Measurements from ENCODE around the gene ANO10. TPM values are rescaled to one million over a fixed set of nuclear protein-coding genes. Genes with fewer than 3 reads are reported as not detected.

ANO10 gene
- total RNA-seq, 1 experiment from 2014 or later, result 8.5 TPM

DNA sequence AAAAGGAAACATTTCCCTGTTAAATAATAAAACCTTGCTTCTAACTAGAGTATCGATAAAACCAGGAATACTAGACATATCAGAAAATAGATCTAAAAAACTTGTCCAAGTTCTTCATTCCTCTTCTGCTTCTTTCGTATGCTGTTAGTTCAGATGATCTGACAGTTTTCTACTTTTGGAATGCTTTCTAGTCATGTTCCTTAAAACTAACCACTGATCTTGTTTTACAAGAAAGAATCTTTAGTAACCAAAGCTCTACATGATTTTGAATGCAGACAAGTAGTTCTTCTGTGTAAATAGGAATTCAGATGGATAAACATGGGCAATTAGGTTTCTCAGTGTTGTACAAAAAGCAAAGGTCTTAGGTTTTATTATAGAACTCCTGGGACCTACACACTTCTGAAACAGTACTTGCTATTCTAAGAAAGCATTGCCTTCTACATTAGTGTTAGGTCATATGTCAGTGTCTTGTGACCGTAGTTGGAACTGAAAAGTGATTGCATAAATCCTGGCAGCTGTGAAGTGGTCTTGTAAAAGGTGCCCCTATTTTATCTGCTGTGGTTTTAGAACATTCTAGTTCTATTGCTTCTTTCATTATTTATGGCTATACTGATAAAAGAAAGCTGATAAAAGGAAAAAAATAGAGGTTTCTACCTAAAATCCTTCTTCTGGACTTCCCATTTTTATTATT lies 294.8 kb downstream of the ANO10 start:
- Histone ChIP-seq H3K4me1 (0 out of 2 replicates have a peak, but pooled peaks cover 3% of the 10 kb centered on the region), H3K27ac (no peak overlapping the region), H3K4me3 (no peak overlapping the region), H3K36me3 (no peaks in the 10 kb centered on the region), H3K9me3 (replicated peaks) (no peaks in the 10 kb centered on the region), H3K27me3 (no peaks in the 10 kb centered on the region)
- DNase-seq, result peak in 1 of 2 experiments; percentile 1

DNA sequence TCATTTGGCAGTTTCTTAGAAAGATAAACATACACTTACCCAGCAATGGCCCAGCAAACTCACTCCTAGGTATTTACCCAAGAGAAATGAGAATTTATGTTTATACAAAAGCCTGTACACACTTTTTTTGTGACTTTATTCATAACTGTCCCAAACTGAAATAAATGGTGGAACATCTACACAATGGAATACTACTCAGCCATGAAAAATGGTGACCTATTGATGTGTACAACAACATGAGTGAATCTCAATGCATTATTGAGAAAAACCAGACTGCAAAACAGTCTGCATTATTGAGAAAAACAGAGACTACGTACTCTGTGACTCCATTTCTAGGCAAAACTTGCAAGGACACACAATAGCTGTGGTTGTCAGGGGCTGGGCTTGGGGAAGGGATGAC lies 298.3 kb downstream of the ANO10 start:
- H3K36me3 ChIP-seq, result no peaks in the 10 kb centered on the region
- no peaks in the 10 kb centered on the region for H3K9me3 ChIP-seq (replicated peaks)
- H3K27me3 ChIP-seq, result no peaks in the 10 kb centered on the region
- no peaks in the 10 kb centered on the region for H3K4me1 ChIP-seq
- no peak overlapping the region for H3K27ac ChIP-seq
- no peak overlapping the region for H3K4me3 ChIP-seq
- DNase-seq, result no peak

DNA sequence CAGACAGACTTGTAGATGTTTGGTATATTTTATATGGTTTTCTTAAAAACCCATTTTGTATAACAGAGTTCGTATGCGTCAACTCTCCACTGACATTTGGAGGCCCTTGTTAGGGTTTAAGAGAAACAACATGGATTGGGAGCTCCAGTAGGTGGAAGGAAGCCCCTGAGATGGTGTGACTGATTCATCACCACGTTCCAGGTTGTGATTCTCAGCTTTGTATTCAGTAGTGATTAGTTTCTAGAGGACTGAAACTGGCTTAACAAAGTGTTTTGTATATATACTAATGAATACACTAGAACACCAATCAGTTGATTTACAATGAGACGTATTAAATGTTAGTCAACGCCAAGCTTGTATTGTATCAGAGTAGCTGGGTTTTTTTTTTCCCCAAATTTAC lies 301.5 kb downstream of the ANO10 start:
- no peaks in the 10 kb centered on the region for H3K36me3 ChIP-seq
- no peaks in the 10 kb centered on the region for H3K27me3 ChIP-seq
- no peaks in the 10 kb centered on the region for H3K4me1 ChIP-seq
- DNase-seq, result no peak
- no peak overlapping the region for H3K27ac ChIP-seq
- H3K9me3 ChIP-seq (replicated peaks), result no peaks in the 10 kb centered on the region
- no peak overlapping the region for H3K4me3 ChIP-seq

DNA sequence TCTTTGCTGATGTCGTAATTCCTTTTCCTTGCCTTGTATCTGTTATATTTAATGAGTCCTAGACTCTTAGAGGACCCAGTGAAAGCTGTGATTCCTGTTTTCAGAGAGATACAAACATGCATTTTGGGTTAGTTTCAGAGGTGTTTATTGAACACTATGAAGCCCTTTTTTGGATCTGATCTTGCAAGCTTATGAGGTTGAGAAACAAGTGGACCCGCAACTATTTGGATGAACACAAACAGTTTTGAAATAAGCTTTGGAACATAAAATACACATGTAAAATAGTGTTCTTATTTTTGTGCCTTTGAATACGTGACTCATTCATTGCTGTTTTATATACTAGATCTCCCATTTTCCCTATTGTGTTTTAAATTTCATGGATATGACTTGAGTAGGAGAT lies 302.0 kb downstream of the ANO10 start:
- Histone ChIP-seq H3K36me3 (no peaks in the 10 kb centered on the region), H3K4me3 (no peak overlapping the region), H3K27ac (no peak overlapping the region), H3K27me3 (no peaks in the 10 kb centered on the region), H3K4me1 (no peaks in the 10 kb centered on the region), H3K9me3 (replicated peaks) (no peaks in the 10 kb centered on the region)
- DNase-seq, result no peak

DNA sequence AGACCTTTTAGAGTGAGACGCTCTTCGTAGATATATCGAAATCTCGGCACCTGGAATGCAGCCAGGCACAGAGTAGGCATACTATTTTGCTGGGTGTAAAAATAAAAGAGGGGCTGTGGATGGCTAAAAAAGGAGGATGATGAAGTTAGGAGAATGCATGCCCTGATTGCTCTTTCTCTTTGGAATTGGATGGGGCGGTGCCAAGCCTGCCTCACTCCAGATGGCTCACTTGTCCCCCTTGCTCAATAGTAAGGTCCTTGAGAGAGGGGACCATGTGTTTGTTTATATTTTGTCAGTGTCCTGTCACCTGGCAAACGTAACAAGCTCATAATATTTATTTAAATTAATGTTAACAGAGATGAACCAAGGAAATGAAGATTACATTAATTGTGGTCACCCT lies 302.4 kb downstream of the ANO10 start:
- Histone ChIP-seq H3K4me3 (no peak overlapping the region), H3K9me3 (replicated peaks) (no peaks in the 10 kb centered on the region), H3K36me3 (no peaks in the 10 kb centered on the region), H3K27me3 (no peaks in the 10 kb centered on the region), H3K27ac (no peak overlapping the region), H3K4me1 (no peaks in the 10 kb centered on the region)
- DNase-seq, result no peak

DNA sequence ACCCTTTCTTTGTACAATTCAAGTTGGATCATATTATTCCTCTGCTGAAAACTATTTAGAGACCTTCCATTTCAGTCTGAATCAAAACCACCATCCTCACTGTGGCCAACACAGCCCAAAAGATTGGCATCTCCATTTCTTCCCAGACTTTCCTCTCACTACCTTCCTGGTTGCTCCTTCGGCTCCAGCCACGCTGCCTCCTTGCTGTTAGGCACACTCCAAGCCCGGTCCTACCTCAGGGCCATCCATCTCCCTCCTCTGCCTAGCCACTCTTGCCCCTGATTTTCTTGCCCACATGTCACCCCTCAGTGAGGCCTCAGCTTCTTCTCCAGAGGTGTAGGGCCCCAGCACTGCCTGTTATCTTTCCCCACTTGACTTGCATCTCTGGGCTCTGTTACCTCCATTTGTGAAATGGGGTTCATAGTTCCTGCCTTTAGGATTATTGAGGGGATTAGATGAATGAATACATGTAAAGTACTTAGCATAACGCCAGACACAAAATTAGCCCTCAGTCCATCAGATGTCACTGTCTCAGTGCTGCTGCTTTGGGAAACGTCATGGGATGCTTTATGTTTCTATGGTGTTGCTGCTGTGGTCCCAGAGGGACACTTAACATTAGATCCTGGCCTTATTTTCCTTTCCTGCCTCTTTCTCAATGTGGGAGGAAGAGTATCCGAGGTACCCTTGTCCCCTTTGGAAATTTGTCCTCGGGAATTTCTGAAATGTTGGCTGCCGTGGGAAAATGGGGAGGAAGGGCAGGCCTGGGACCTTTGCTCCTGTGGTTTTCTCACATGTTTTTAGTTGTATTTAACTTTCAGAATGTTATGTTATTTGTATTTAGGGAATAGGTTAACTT lies 304.1 kb downstream of the ANO10 start:
- Histone ChIP-seq H3K4me3 (no peak overlapping the region), H3K36me3 (no peaks in the 10 kb centered on the region), H3K9me3 (replicated peaks) (no peaks in the 10 kb centered on the region), H3K4me1 (no peaks in the 10 kb centered on the region), H3K27ac (no peak overlapping the region), H3K27me3 (no peaks in the 10 kb centered on the region)
- DNase-seq, result no peak

DNA sequence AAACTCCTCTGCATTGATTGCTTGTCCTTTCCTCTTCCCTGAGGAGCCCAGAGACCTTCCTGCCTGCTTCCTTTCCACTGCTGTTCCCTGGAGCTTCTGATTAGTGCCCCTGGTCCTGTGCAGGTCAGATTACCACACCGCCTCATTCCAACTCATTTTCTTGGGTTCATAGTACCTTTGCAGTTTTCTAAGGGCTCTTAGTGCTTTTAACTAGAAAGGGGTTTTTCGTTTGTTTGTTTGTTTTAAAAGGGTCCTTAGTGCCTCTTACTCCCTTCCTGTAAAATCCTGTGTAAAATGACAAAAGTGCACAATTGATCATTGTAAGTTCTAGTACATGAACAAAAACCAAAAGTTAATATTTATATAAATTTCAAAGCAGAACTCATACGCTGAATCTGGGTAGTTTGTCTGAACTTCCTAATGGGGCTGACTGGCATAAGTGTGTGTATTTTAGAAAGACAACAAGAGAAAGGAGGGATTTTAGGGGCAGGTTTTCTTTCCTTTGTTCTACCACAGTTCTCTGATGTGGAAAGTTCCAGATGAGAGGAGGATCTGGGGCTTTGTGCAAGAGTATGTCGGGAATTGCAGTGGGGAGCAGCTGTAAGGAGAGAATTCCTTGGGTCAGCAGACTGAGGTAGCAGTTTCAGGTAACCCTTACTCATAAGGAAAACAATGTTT lies 304.9 kb downstream of the ANO10 start:
- DNase-seq, result no peak

More for the DNA sequence above, 304.9 kb downstream of the ANO10 start:
- H3K9me3 ChIP-seq (replicated peaks), result no peaks in the 10 kb centered on the region
- no peaks in the 10 kb centered on the region for H3K4me1 ChIP-seq
- no peak overlapping the region for H3K4me3 ChIP-seq
- no peak overlapping the region for H3K27ac ChIP-seq
- no peaks in the 10 kb centered on the region for H3K27me3 ChIP-seq
- no peaks in the 10 kb centered on the region for H3K36me3 ChIP-seq

Other genes with a start within 250 kb of the ANO10 start
- 7.9 and 11.2 TPM in 2 replicates for gene ABHD5, start 68.9 kb upstream of the ANO10 start, total RNA-seq (2014; rRNA removed; shearing (Covaris generic))

Data from SJCRH30 (cell line).